PC-3 (cell line): Measurements from ENCODE around the gene TMEM108. TPM values are rescaled to one million over a fixed set of nuclear protein-coding genes. Genes with fewer than 3 reads are reported as not detected.

Experiments used
- ATAC-seq: fragments of 200-7000 bp; cut with Tn5 transposase; 2 replicates; pipeline ENCODE4 v1.9.1; 2020; ENCODE audit warnings: mild to moderate bottlenecking, moderate library complexity
- BruUV-seq: library from RNA; stranded (reverse); fragments of 400-500 nt; replicated peaks from 2 replicates; lab custom pipeline; 2021; lab: Mats Ljungman, UMichigan
- CTCF ChIA-PET: fragments of 300-600 bp; sonication (Branson Sonifier 250); formaldehyde crosslinking; loops from one replicate; lab custom pipeline; 2022; ENCODE audit warnings: antibody characterized with exemption; lab: Charles Lee
- POLR2A ChIA-PET: fragments of 300-600 bp; sonication (Branson Sonifier 250); formaldehyde crosslinking; loops from one replicate; lab custom pipeline; 2022; ENCODE audit warnings: antibody characterized with exemption; ENCODE audit not compliant: unreplicated experiment; lab: Charles Lee
- DNase-seq: peaks from one replicate; pipeline ENCODE4 v3.0.0-alpha.2; 2015
- H2AFZ ChIP-seq: fragments of 300-600 bp; sonication (generic); 2 replicates; pipeline ENCODE4 v1.6.0; 2016; ENCODE audit warnings: antibody characterized with exemption, low read length
- H3F3A ChIP-seq: fragments of 300-600 bp; sonication (generic); one replicate; pipeline ENCODE4 v1.6.0; 2017; ENCODE audit warnings: antibody characterized with exemption, low read length, control low read depth, mild to moderate bottlenecking; ENCODE audit not compliant: unreplicated experiment
- H3K27ac ChIP-seq: fragments of 300-600 bp; sonication (generic); 2 replicates; pipeline ENCODE4 v1.5.1; 2016; ENCODE audit warnings: mild to moderate bottlenecking, low read length
- H3K27me3 ChIP-seq: fragments of 300-600 bp; sonication (generic); 2 replicates; pipeline ENCODE4 v1.6.1; 2016; ENCODE audit warnings: low read length, mixed read lengths
- H3K36me3 ChIP-seq: fragments of 300-600 bp; sonication (generic); 2 replicates; pipeline ENCODE4 v1.6.1; 2016; ENCODE audit warnings: low read depth, mixed run types, low read length, mixed read lengths
- H3K4me1 ChIP-seq: fragments of 300-600 bp; sonication (generic); 2 replicates; pipeline ENCODE4 v1.5.1; 2016; ENCODE audit warnings: low read length; ENCODE audit not compliant: insufficient read depth
- H3K4me2 ChIP-seq: fragments of 300-600 bp; sonication (generic); 2 replicates; pipeline ENCODE4 v1.6.0; 2016; ENCODE audit warnings: low read length
- H3K4me3 ChIP-seq: fragments of 300-600 bp; sonication (generic); 2 replicates; pipeline ENCODE4 v1.5.1; 2016; ENCODE audit warnings: mild to moderate bottlenecking, low read length, mixed read lengths
- H3K79me2 ChIP-seq: fragments of 300-600 bp; sonication (generic); 2 replicates; pipeline ENCODE4 v1.6.1; 2017; ENCODE audit warnings: low read length, mixed read lengths
- H3K9ac ChIP-seq: fragments of 300-600 bp; sonication (generic); 2 replicates; pipeline ENCODE4 v1.6.0; 2016; ENCODE audit warnings: mild to moderate bottlenecking, low read length
- H3K9me2 ChIP-seq: fragments of 300-600 bp; sonication (generic); replicated peaks from 2 replicates; pipeline ENCODE4 v1.6.1; 2016; ENCODE audit warnings: mixed run types, low read length, mixed read lengths
- H3K9me3 ChIP-seq: fragments of 300-600 bp; sonication (generic); 2 replicates; pipeline ENCODE4 v1.6.1; 2016; ENCODE audit warnings: low read length, mixed read lengths
- H4K20me1 ChIP-seq: fragments of 300-600 bp; sonication (generic); 2 replicates; pipeline ENCODE4 v1.6.1; 2016; ENCODE audit warnings: low read length, mixed read lengths
- CTCF ChIP-seq: fragments of 300-600 bp; sonication (generic); conservative IDR thresholded peaks from 2 replicates; pipeline ENCODE4 v1.5.1; 2017; ENCODE audit warnings: antibody characterized with exemption, low read depth, mild to moderate bottlenecking, low read length
- EZH2 ChIP-seq: fragments of 300-600 bp; sonication (generic); IDR thresholded peaks from one replicate; pipeline ENCODE4 v1.6.1; 2017; ENCODE audit warnings: antibody characterized with exemption, mild to moderate bottlenecking, low read length; ENCODE audit not compliant: unreplicated experiment
- EZH2phosphoT487 ChIP-seq: fragments of 300-600 bp; sonication (generic); IDR thresholded peaks from 2 replicates; pipeline ENCODE4 v1.6.1; 2018; ENCODE audit warnings: mild to moderate bottlenecking, antibody characterized with exemption, low read length, borderline replicate concordance
- intact Hi-C: fragments of 100-400 bp; cut with micrococcal nuclease; formaldehyde crosslinking; loops from 2 replicates; pipeline ENCODE4 v1.9.0; 2023
- total RNA-seq: library from RNA; depleted of rRNA; stranded (reverse); fragments of >200 nt; gene quantifications from 2 replicates; pipeline ENCODE4 v1.2.3, GENCODE V29; 2014

The TMEM108 gene
- total RNA-seq, 1 experiment from 2014 or later: not detected

- POLR2A ChIA-PET: no interaction called here
- intact Hi-C loops: no loop called here
Observed at GRCh38 chr3:133055339-133055738, 17.1 kb downstream of the TMEM108 start.

GRCh38 chr3:133058243-133058642, 20.1 kb downstream of the TMEM108 start:
- Histone ChIP-seq H3K9me3 (no peaks in the 10 kb centered on the region), H3K9me2 (no peaks in the 10 kb centered on the region), H3K4me1 (no peaks in the 10 kb centered on the region), H3K4me2 (no peak overlapping the region), H3F3A (no peaks in the 10 kb centered on the region), H3K27me3 (no peaks in the 10 kb centered on the region), H3K79me2 (no peaks in the 10 kb centered on the region), H3K27ac (no peak overlapping the region), H3K36me3 (no peaks in the 10 kb centered on the region), H3K4me3 (no peak overlapping the region), H2AFZ (no peak overlapping the region), H4K20me1 (no peaks in the 10 kb centered on the region), H3K9ac (no peak overlapping the region)
- intact Hi-C loops: no loop called here
- ChIA-PET POLR2A (no interaction called here), CTCF (no interaction called here)
- ATAC-seq (no peak), DNase-seq (no peak)
- TF ChIP-seq CTCF (no peak), EZH2 (no peak), EZH2phosphoT487 (no peak)
- no TSS peak for BruUV-seq

More at GRCh38 chr3:133055339-133055738, 17.1 kb downstream of the TMEM108 start:
- DNase-seq (no peak), ATAC-seq (no peak)
- no TSS peak for BruUV-seq
- no peaks in the 10 kb centered on the region for H4K20me1 ChIP-seq
- H3K79me2 ChIP-seq: no peaks in the 10 kb centered on the region
- no peak overlapping the region for H3K4me2 ChIP-seq
- TF ChIP-seq CTCF: no peak
- no peaks in the 10 kb centered on the region for H3F3A ChIP-seq
- H3K27me3 ChIP-seq: no peaks in the 10 kb centered on the region
- CTCF ChIA-PET: no interaction called here
- no peak overlapping the region for H3K9ac ChIP-seq
- H3K27ac ChIP-seq: no peak overlapping the region
- H2AFZ ChIP-seq: no peak overlapping the region
- no peaks in the 10 kb centered on the region for H3K4me1 ChIP-seq
- H3K9me2 ChIP-seq: no peaks in the 10 kb centered on the region
- no peaks in the 10 kb centered on the region for H3K36me3 ChIP-seq
- no peaks in the 10 kb centered on the region for H3K9me3 ChIP-seq
- H3K4me3 ChIP-seq: no peak overlapping the region

- no peak for TF ChIP-seq EZH2
- BruUV-seq: no TSS peak
- POLR2A ChIA-PET: no interaction called here
- CTCF ChIA-PET: no interaction called here
- Histone ChIP-seq H4K20me1 (no peaks in the 10 kb centered on the region), H3K9me2 (no peaks in the 10 kb centered on the region), H3K4me1 (no peaks in the 10 kb centered on the region), H3K36me3 (no peaks in the 10 kb centered on the region), H3K9me3 (no peaks in the 10 kb centered on the region), H3F3A (no peaks in the 10 kb centered on the region), H3K4me3 (no peak overlapping the region), H3K9ac (no peak overlapping the region), H3K4me2 (no peak overlapping the region), H3K27me3 (no peaks in the 10 kb centered on the region), H2AFZ (no peak overlapping the region), H3K27ac (no peak overlapping the region), H3K79me2 (no peaks in the 10 kb centered on the region)
- intact Hi-C loops: no loop called here
- DNase-seq (no peak), ATAC-seq (no peak)
Observed at GRCh38 chr3:133058831-133059230, 20.6 kb downstream of the TMEM108 start.
